KG1 (cell line): Measurements from ENCODE around the gene OR10T2.
"Not testable (repeated sequence)": the region's sequence is repeated elsewhere in the genome, so short reads cannot be mapped to it uniquely, and the experiment has no call there.

Experiments used
- DNase-seq: peaks from one replicate; lab custom pipeline; 2025; lab: John Stamatoyannopoulos, UW

Gene OR10T2

DNA sequence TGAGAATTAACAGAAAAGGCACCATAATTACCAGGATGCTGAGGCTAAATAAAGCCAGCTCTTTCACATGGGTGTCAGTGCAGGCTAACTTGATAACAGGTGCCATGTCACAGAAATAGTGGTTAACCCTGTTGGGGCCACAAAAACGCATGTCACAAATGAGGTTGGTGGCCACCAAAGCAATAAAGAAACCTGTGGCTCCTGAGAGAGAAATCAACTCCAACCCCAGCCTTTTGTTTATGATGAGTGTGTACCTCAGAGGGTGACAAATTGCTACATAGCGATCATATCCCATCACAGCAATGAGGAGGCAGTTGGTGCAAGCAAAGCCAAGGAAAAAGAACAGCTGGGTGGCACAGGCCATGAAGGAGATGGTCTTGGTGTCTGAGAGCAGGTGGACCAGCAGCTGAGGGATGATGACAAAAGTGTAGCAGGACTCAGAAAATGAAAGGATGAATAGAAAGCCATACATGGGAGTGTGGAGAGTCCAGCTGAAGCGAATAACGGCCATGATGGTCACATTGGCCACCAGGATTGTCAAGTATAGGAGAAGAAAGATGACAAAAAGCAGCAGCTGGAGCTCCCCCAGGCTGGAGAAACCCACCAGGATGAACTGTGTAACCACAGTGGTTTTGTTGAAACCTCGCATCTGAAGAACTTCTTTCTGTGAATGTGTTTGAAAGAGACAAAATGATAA lies at the start of gene OR10T2:
OR10T2 (minus strand) TSS at position 649 of the 697 bp plus-strand sequence; CDS start at position 649, 0 bp downstream.
- no peak for DNase-seq

GRCh38 chr1:158445376-158445775 lies 46.1 kb upstream of the OR10T2 start:
- DNase-seq: no peak

GRCh38 chr1:158434741-158435140 lies 35.5 kb upstream of the OR10T2 start:
- no peak for DNase-seq

DNA sequence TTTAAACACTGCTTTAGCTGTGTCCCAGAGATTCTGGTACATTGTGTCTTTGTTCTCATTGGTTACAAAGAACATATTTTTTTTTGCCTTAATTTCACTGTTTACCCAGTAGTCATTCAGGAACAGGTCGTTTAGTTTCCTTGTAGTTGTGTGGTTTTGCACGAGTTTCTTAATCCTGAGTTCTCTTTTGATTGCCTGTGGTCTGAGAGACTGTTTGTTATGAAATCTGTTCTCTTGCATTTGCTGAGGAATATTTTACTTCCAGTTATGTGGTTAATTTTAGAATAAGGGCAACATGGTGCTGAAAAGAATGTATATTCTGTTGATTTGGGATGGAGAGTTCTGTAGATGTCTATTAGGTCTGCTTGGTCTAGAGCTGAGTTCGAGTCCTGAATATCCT lies 30.9 kb upstream of the OR10T2 start:
- DNase-seq: not testable (repeated sequence)

- no peak for DNase-seq
Observed at GRCh38 chr1:158426137-158426536, 26.9 kb upstream of the OR10T2 start, which contains the start of gene OR10K2. Gene OR10K2 (minus strand): TSS chr1:158426237. CDS start chr1:158420866, 5,371 bp downstream.

- no peak for DNase-seq
Observed at GRCh38 chr1:158425027-158425426, 25.8 kb upstream of the OR10T2 start.

DNA sequence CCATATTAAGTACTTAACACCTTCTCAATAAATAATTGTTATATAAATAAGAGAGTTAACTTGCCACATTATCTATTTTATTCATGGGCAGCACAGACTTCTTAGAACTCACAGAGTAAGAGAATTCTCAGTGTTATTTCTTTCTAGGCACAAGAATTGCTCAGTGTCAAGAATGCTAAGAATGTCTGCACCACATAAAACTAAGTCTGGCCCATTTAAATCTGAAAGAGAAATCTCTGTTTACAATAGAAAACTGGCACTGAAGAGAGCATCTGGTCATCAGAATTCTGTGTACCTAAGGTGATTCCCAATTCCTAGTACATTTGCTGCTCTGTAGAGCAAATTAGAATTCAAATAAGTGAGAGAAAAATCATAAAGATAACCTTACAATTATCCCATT lies 22.9 kb upstream of the OR10T2 start:
- DNase-seq: no peak

- DNase-seq: no peak
Observed at GRCh38 chr1:158417586-158417985, 18.3 kb upstream of the OR10T2 start.

DNA sequence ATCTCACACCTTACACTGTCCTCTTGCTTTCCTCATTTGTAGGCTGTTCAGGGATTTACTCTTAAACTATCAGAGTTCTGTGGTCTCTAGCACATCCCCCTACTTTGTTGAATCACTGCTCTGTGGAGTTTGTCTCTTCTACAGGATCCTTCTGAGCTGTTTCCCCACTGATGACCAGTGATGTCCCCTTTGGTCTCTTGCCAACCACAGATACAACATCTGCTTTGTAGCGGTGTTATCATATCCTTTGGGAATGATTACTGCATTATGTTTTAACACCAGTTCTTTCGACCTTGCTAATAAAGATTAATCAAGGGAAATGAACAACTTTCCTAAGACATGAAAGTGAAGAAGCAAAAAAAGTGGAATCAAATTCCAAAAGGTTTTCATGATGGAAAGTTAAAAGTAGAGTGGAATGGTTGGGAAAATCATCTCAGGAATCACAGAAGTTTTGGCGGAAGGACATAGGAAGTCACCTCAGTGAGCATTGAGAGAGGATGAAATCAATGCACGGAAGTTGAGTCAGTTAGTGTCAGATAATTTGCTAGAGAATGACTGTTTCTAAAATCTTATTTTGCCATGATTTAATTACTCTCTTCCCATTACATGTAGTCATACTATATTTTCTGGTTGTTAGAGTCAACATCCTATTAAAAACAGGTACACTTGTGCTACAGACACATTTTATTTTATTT lies 15.5 kb upstream of the OR10T2 start:
- no peak for DNase-seq

DNA sequence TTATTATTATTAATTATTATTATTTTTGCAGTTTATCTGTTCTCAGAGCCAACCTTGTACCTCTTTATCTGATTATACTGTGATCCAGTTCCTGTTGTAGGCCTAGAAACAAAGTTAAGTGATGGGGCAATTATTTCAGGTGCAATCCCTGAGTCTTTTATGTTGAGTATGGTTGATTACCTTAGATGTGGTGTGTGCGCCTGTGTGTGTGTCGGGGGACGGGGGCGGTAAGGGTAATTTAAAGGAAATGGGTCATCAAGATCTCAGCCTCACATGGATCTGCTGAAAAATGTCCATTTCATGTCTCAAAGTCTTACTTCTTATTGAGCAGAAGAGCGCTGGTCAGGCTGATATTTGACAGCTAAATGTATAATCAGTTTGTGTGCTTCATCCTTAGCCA lies 7.8 kb upstream of the OR10T2 start:
- no peak for DNase-seq

DNA sequence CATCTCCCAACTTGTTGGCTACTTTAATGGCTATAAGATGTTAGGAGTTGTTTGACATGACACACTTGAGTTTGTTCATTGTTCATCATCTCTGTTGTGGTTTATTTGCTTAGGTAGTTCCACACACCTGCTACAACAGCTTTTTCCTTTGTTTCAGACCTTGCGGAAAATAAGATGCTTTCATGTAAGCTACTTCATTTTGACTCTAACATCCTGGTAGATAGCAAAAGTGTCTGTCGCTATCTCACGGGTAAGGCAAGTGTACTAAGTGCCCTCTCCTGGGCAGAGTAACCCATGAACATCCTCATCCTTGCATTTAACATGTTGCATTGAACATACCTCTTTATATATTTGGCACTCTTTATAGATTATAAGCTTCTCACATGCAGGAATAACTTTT lies 1.6 kb upstream of the OR10T2 start:
- no peak for DNase-seq

DNA sequence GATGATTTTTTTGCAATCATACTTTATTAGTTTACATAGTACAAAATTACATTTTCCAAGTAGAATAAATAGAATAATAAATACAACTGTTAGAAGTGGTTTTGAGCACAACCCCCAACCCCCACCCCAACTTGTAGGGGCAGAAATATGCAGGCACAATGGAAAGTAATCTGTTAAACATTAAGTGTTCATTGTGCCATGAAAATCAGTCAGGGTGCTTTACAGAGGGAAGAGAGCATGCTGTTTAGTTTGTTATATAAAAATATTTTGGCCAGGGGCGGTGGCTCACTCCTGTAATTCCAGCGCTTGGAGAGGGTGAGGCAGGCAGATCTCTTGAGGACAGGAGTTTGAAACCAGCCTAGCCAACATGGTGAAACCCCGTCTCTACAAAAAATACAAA lies 2.6 kb downstream of the OR10T2 start:
- DNase-seq: no peak

- DNase-seq: no peak
Observed at GRCh38 chr1:158393476-158393875, 5.8 kb downstream of the OR10T2 start.

DNA sequence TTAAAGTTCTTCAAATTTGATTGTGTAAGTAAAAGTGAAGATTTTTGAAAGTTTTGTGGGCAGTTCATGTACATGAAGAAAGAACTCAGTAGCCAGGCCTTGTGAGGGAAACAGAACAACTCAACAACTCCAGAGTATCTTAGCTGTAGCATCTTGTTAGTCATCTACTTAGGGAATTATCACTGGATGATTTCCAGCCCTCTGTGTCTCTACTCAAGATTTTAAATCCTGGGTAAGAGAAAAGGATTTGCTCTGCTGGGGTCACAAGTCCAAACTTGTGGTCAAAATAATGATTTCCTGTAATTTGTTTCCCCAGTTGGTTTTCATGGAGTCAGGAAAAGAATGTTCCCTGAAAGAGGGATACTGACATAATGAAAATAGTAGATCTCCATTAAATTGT lies 8.2 kb downstream of the OR10T2 start:
- DNase-seq: no peak

DNA sequence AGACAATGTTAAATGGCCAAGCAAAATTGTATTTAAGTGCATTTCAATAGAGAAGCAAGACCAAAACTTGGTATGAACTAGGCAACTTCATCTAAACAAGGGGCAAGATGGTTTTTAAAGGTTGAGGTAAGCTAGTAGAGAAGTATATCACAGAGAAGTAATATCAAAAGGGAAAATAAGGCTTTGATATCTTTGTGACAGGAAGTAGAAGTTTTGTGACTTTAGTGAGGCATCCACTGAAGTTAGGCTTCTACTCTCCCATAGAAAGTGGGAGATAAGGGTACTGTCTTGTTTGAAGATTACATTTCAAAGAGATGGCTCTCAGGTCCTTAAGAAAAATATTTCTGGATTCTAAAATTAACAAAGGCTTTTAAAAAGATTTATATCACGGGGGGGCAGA lies 8.9 kb downstream of the OR10T2 start:
- DNase-seq: no peak

GRCh38 chr1:158374860-158375259 lies 24.4 kb downstream of the OR10T2 start:
- no peak for DNase-seq

DNA sequence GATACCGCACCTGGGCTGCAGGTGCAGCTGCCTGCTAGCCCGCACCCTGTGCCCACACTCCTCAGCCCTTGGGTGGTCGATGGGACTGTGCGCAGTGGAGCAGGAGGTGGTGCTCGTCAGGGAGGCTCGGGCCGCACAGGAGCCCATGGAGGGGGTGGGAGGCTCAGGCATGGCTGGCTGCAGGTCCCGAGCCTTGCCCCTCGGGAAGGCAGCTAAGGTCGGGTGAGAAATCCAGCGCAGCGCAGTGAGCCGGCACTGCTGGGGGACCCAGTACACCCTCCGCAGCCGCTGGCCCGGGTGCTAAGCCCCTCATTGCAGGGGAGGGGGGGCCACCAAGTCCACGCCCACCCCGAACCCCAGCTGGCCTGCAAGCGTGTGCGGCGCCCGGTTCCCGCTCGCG lies 25.2 kb downstream of the OR10T2 start:
- DNase-seq: not testable (repeated sequence)

- DNase-seq: no peak
Observed at GRCh38 chr1:158371188-158371953, 27.9 kb downstream of the OR10T2 start.

DNA sequence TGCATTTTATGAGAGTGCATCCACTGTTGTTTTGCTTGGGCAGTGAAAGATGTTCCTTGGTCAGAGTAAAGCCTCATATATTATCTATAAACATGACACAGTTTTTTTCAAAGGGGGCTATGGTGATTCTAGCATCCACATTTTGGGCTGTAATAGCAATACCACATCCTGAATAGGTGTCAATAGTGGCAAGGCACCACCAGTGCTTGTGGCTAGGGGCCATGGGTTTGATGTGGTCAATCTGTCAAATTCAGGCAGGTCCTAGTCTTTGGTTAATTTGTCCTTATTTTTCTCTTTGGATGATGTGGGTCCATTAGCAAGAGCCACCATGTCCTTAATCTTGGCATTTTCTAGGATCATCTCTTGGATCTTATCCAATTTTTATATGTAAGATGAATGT lies 32.5 kb downstream of the OR10T2 start:
- no peak for DNase-seq

- no peak for DNase-seq
Observed at GRCh38 chr1:158362941-158363340, 36.3 kb downstream of the OR10T2 start.

DNA sequence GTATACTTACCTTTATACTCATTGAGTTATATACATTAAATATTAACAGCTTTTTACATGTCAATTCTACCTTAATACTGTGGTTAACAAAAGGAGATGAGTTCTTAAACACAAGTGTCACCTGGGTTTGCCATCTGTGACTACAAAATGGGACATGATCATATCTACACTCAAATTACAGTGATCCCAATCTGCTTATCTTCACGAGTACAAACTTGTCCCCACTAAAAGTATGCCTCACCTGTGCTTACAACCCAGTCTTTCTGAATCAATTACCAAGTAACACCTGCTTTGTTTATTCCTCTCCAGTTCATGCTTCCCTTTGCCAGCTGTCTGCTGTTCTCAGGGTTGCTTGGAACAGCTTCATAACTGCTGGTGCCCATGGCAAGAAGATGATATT lies 36.8 kb downstream of the OR10T2 start:
- DNase-seq: no peak

- DNase-seq: no peak
Observed at GRCh38 chr1:158357441-158357840, 41.8 kb downstream of the OR10T2 start.

DNA sequence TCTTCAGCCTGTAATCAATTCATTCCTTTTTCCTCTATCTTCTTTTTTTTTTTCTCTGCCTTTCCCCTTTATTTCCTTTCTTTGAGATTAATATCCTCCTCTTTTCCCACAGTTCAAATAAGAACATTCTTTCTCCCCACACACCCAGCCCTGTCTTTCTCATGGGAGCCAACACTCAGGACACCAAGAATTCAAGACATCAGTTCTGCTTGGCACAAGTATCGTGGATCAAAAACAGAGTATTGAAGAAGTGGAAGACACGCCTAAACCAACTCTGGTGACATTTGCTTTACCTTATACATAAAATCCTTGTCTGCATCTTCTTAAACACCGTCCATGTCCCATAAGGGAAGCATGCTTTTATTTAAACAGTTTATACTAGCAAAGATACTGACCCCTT lies 42.6 kb downstream of the OR10T2 start:
- DNase-seq: no peak
